Panc1 (cell line): Measurements from ENCODE around the gene S1PR3. TPM values are rescaled to one million over a fixed set of nuclear protein-coding genes. Genes with fewer than 3 reads are reported as not detected.

Experiments
- ATAC-seq: fragments of 200-7000 bp; cut with Tn5 transposase; 2 replicates; pipeline ENCODE4 v1.9.1; 2020; ENCODE audit warnings: mild to moderate bottlenecking, moderate library complexity
- BruUV-seq: library from RNA; stranded (reverse); fragments of 400-500 nt; replicated peaks from 2 replicates; lab custom pipeline; 2021; lab: Mats Ljungman, UMichigan
- CTCF ChIA-PET: fragments of 300-600 bp; sonication (Branson Sonifier 250); formaldehyde crosslinking; loops from one replicate; lab custom pipeline; 2022; ENCODE audit warnings: antibody characterized with exemption; lab: Charles Lee
- POLR2A ChIA-PET: fragments of 300-600 bp; sonication (Branson Sonifier 250); formaldehyde crosslinking; loops from one replicate; lab custom pipeline; 2022; ENCODE audit warnings: antibody characterized with exemption; lab: Charles Lee
- DNase-seq: peaks from one replicate; pipeline ENCODE4 v3.0.0-alpha.2; 2010; ENCODE audit warnings: low read depth, low spot score
- H3K27ac ChIP-seq: 2 replicates; pipeline ENCODE4 v1.5.1; 2011; ENCODE audit warnings: mild to moderate bottlenecking, low read length, inconsistent platforms
- H3K27me3 ChIP-seq: fragments of 200-500 bp; sonication (Bioruptor generic); 2 replicates; pipeline ENCODE4 v1.6.0; 2014; ENCODE audit warnings: low read length, inconsistent platforms; ENCODE audit not compliant: control insufficient read depth, insufficient read depth
- H3K36me3 ChIP-seq: fragments of 200-500 bp; sonication (Bioruptor generic); 2 replicates; pipeline ENCODE4 v1.5.1; 2014; ENCODE audit warnings: inconsistent platforms, mild to moderate bottlenecking, low read length, moderate library complexity; ENCODE audit not compliant: control insufficient read depth, insufficient read depth
- H3K4me1 ChIP-seq: 2 replicates; pipeline ENCODE4 v1.5.1; 2011; ENCODE audit warnings: inconsistent platforms, mild to moderate bottlenecking, low read length, moderate library complexity; ENCODE audit not compliant: control insufficient read depth, insufficient read depth
- H3K4me3 ChIP-seq, 2 experiments: 2 replicates each; pipeline ENCODE4 v1.5.1; 2011 to 2012; ENCODE audit warnings: low read depth in 2 of 2, low read length in 2 of 2, mild to moderate bottlenecking in 2 of 2, inconsistent platforms in 1 of 2, moderate library complexity in 1 of 2
- H3K9me3 ChIP-seq: fragments of 200-500 bp; sonication (Bioruptor generic); 2 replicates; pipeline ENCODE4 v1.5.1; 2014; ENCODE audit warnings: low read depth, mild to moderate bottlenecking, inconsistent platforms, low read length, moderate library complexity; ENCODE audit not compliant: control insufficient read depth, insufficient read depth
- CTCF ChIP-seq: fragments of 450-650 bp; IDR thresholded peaks from 2 replicates; pipeline ENCODE4 v1.5.1; 2017; ENCODE audit warnings: mild to moderate bottlenecking
- POLR2AphosphoS5 ChIP-seq: IDR thresholded peaks from 2 replicates; pipeline ENCODE4 v1.6.1; 2012; ENCODE audit warnings: mild to moderate bottlenecking, low read depth, low read length, moderate library complexity
- REST ChIP-seq, 2 experiments: IDR thresholded peaks; 2 replicates each; pipeline ENCODE4 v1.6.1; 2011 to 2012; ENCODE audit warnings: low read depth in 2 of 2, control low read depth in 1 of 2, low read length in 1 of 2, mild to moderate bottlenecking in 1 of 2, moderate library complexity in 1 of 2; ENCODE audit not compliant: insufficient read depth in 1 of 2
- SIN3A ChIP-seq: IDR thresholded peaks from 2 replicates; pipeline ENCODE4 v1.6.1; 2012; ENCODE audit warnings: low read depth, mild to moderate bottlenecking, low read length, moderate library complexity, borderline replicate concordance; ENCODE audit not compliant: insufficient read depth
- TCF7L2 ChIP-seq: IDR thresholded peaks from 2 replicates; pipeline ENCODE4 v1.6.1; 2011; ENCODE audit warnings: mild to moderate bottlenecking, low read depth, low read length, inconsistent platforms
- in situ Hi-C: cut with HindIII; loops from 2 replicates; pipeline ENCODE4 v1.10.0; 2016; ENCODE audit warnings: low sequenced_read_pairs, low pct_unique_long_range_greater_than_20kb
- intact Hi-C: fragments of 100-400 bp; cut with micrococcal nuclease; formaldehyde crosslinking; loops from one replicate; pipeline ENCODE4 v1.10.0; 2022; ENCODE audit not compliant: unreplicated experiment
- total RNA-seq: library from RNA; stranded (reverse); gene quantifications from one replicate; pipeline ENCODE4 v1.2.1, GENCODE V29; 2021; ENCODE audit not compliant: unreplicated experiment

S1PR3 gene
- total RNA-seq, 1 experiment from 2014 or later, result 8.1 TPM

- ChIA-PET POLR2A (no interaction called here), CTCF (no interaction called here)
- Histone ChIP-seq H3K4me1 (no peaks in the 10 kb centered on the region), H3K27me3 (no peaks in the 10 kb centered on the region), H3K36me3 (no peaks in the 10 kb centered on the region), H3K4me3 (no peak overlapping the region), H3K9me3 (no peaks in the 10 kb centered on the region), H3K27ac (no peak overlapping the region)
- ATAC-seq (no peak), DNase-seq (no peak)
- TF ChIP-seq SIN3A (no peak), POLR2AphosphoS5 (no peak), REST (IDR thresholded peaks at IDR 0.05; ENCODE audit: insufficient read depth in 1 of 2, low read depth in 2 of 2, low read length in 1 of 2) (no peak), TCF7L2 (no peak), CTCF (no peak)
- no TSS peak for BruUV-seq
- intact Hi-C loops (no loop called here), in situ Hi-C loops (no loop called here)
Measured at GRCh38 chr9:89014153-89014552, 22.9 kb downstream of the S1PR3 start.

GRCh38 chr9:89015336-89015735 is 24.1 kb downstream of the S1PR3 start:
- Histone ChIP-seq H3K36me3 (no peaks in the 10 kb centered on the region), H3K4me3 (no peak overlapping the region), H3K27me3 (no peaks in the 10 kb centered on the region), H3K4me1 (no peaks in the 10 kb centered on the region), H3K27ac (no peak overlapping the region), H3K9me3 (no peaks in the 10 kb centered on the region)
- TF ChIP-seq CTCF (no peak), TCF7L2 (no peak), POLR2AphosphoS5 (no peak), SIN3A (no peak)
- no peak for ATAC-seq
- BruUV-seq, result no TSS peak
- in situ Hi-C loops, result no loop called here
- ChIA-PET POLR2A (no interaction called here), CTCF (no interaction called here)
- intact Hi-C loops, result no loop called here
- DNase-seq, result no peak
